NCI-H2107 (cell line): ENCODE measurements around the gene TRIM75.
"Not testable (repeated sequence)": the region's sequence is repeated elsewhere in the genome, so short reads cannot be mapped to it uniquely, and the experiment has no call there.

ENCODE experiments used
- DNase-seq: peaks from one replicate; lab custom pipeline; 2025; lab: John Stamatoyannopoulos, UW

TRIM75 gene

GRCh38 chr4:165053645-165054044 is at the start of gene TRIM75:
TRIM75 (plus strand) TSS chr4:165053866; CDS start chr4:165059148, 5,282 bp downstream.
- no peak for DNase-seq

- no peak for DNase-seq
These were observed 48.2 kb upstream of the TRIM75 start for GRCh38 chr4:165005352-165005925.

- DNase-seq = no peak
These were observed 47.2 kb upstream of the TRIM75 start for GRCh38 chr4:165006456-165006855.

- no peak for DNase-seq
These were observed 46.8 kb upstream of the TRIM75 start for GRCh38 chr4:165006886-165007285.

- no peak for DNase-seq
These were observed 44.0 kb upstream of the TRIM75 start for GRCh38 chr4:165009493-165010227.

- no peak for DNase-seq
These were observed 43.2 kb upstream of the TRIM75 start for GRCh38 chr4:165010487-165010886.

GRCh38 chr4:165010991-165011390 is 42.7 kb upstream of the TRIM75 start:
- DNase-seq = no peak

- no peak for DNase-seq
These were observed 42.3 kb upstream of the TRIM75 start for GRCh38 chr4:165011403-165011802.

- no peak for DNase-seq
These were observed 40.0 kb upstream of the TRIM75 start for GRCh38 chr4:165013691-165014090.

- DNase-seq = no peak
These were observed 36.7 kb upstream of the TRIM75 start for GRCh38 chr4:165016971-165017370.

GRCh38 chr4:165019995-165020394 is 33.7 kb upstream of the TRIM75 start:
- not testable (repeated sequence) for DNase-seq

- not testable (repeated sequence) for DNase-seq
These were observed 27.9 kb upstream of the TRIM75 start for GRCh38 chr4:165025782-165026181.

- no peak for DNase-seq
These were observed 25.8 kb upstream of the TRIM75 start for GRCh38 chr4:165027762-165028402.

GRCh38 chr4:165031436-165032211 is 22.0 kb upstream of the TRIM75 start, which contains the start of gene TRIM60:
TRIM60 (plus strand) TSS chr4:165031999; CDS start chr4:165040073, 8,074 bp downstream.
- DNase-seq = no peak

- no peak for DNase-seq
These were observed 5.5 kb upstream of the TRIM75 start for GRCh38 chr4:165048170-165048569.

GRCh38 chr4:165052627-165053026 is 1.0 kb upstream of the TRIM75 start:
- no peak for DNase-seq

GRCh38 chr4:165055601-165056000 is 1.9 kb downstream of the TRIM75 start:
- DNase-seq = no peak

- no peak for DNase-seq
These were observed 5.0 kb downstream of the TRIM75 start for GRCh38 chr4:165058666-165059065.

GRCh38 chr4:165059386-165059785 is 5.7 kb downstream of the TRIM75 start:
- DNase-seq = no peak

GRCh38 chr4:165060938-165061337 is 7.3 kb downstream of the TRIM75 start:
- no peak for DNase-seq

GRCh38 chr4:165070560-165070959 is 16.9 kb downstream of the TRIM75 start:
- DNase-seq = no peak

GRCh38 chr4:165073346-165073745 is 19.7 kb downstream of the TRIM75 start:
- DNase-seq = not testable (repeated sequence)
